Transverse colon (tissue), 4 donors: ENCODE results near the gene STX7. TPM values are rescaled to one million over a fixed set of nuclear protein-coding genes. Genes with fewer than 3 reads are reported as not detected.

Source experiments
- DNase-seq: peaks from one replicate; pipeline ENCODE4 v3.0.0-alpha.2; 2019
- H3K27ac ChIP-seq, 4 donors: fragments of 200-600 bp; sonication (generic); 2 replicates each; pipeline ENCODE4 v1.5.1; 2016 to 2018; ENCODE audit warnings: inconsistent platforms in 4 of 4
- H3K27me3 ChIP-seq: fragments of 200-600 bp; sonication (generic); 2 replicates; pipeline ENCODE4 v1.5.1; 2017; ENCODE audit warnings: inconsistent platforms
- H3K36me3 ChIP-seq, 4 donors: fragments of 200-600 bp; sonication (generic); 2 replicates each; pipeline ENCODE4 v1.5.1; 2017 to 2019; ENCODE audit warnings: inconsistent platforms in 4 of 4
- H3K4me1 ChIP-seq, 4 donors: fragments of 200-600 bp; sonication (generic); 2 replicates each; pipeline ENCODE4 v1.5.1; 2017 to 2020; ENCODE audit warnings: inconsistent platforms in 4 of 4
- H3K4me3 ChIP-seq, 4 donors: fragments of 200-600 bp; sonication (generic); 1 replicate in 1 of 4; 2 replicates in 3 of 4; pipeline versions ENCODE4 v1.5.1 to v1.6.1; 2017 to 2019; ENCODE audit warnings: inconsistent platforms in 4 of 4
- H3K9me3 ChIP-seq, 2 donors: fragments of 200-600 bp; sonication (generic); 2 replicates each; pipeline ENCODE4 v1.5.1; 2017 to 2019; ENCODE audit warnings: inconsistent platforms in 2 of 2
- CTCF ChIP-seq, 5 experiments: fragments of 200-600 bp in 3 of 5; fragments of 450-650 bp in 2 of 5; sonication (generic) in 3 of 5; IDR thresholded peaks; 1 replicate in 2 of 5; 2 replicates in 3 of 5; pipeline ENCODE4 v1.5.1; 2016 to 2017; ENCODE audit warnings: antibody characterized with exemption in 5 of 5, inconsistent platforms in 3 of 5, mild to moderate bottlenecking in 2 of 5, moderate library complexity in 1 of 5
- EP300 ChIP-seq: sonication (generic); formaldehyde crosslinking; IDR thresholded peaks from one replicate; pipeline ENCODE4 v1.6.1; 2017; ENCODE audit warnings: antibody characterized with exemption, low read depth
- POLR2A ChIP-seq: fragments of 450-650 bp; IDR thresholded peaks from one replicate; pipeline ENCODE4 v1.6.1; 2016; ENCODE audit warnings: antibody characterized with exemption, mild to moderate bottlenecking, moderate library complexity
- POLR2AphosphoS5 ChIP-seq, 3 donors: sonication (generic); formaldehyde crosslinking; IDR thresholded peaks; one replicate each; pipeline ENCODE4 v1.6.1; 2016; ENCODE audit warnings: antibody characterized with exemption in 3 of 3
- WGBS, 2 donors: methylation state at CpG; one replicate each; pipeline ENCODE4 v1.1.5; 2018; ENCODE audit warnings: low coverage in 1 of 2; 5-methylcytosine and 5-hydroxymethylcytosine counted together
- in situ Hi-C, 4 donors: fragments of 200-750 bp; cut with MboI; loops; one replicate each; pipeline versions ENCODE4 v1.15.0 to v1.15.1; 2017; ENCODE audit warnings: low sequenced_read_pairs in 3 of 4, low pct_ligation_motif_present in 1 of 4, low pct_unique_long_range_greater_than_20kb in 1 of 4
- intact Hi-C: fragments of 100-400 bp; cut with DNase I; formaldehyde crosslinking; loops from one replicate; pipeline ENCODE4 v1.15.1; 2023; ENCODE audit warnings: low total_unique reads
- total RNA-seq, 4 donors: library from RNA; depleted of rRNA; stranded (reverse); fragments of >200 nt; gene quantifications; one replicate each; pipeline ENCODE4 v1.1.0, GENCODE V29; 2016

STX7 gene
- total RNA-seq, 4 donors from 2014 or later = 9.0 to 50.9 (median 40.8) TPM

GRCh38 chr6:132459605-132459952 is 53.3 kb downstream of the STX7 start:
- H3K27me3 ChIP-seq = no peaks in the 10 kb centered on the region
- peaks cover 0 to 64% (median 19%) of the 10 kb centered on the region in 4 donors for H3K36me3 ChIP-seq
- WGBS, 2 donors = 86 to 89% methylated on average over 3 of the region's 3 CpGs
- intact Hi-C loops (no loop called here), in situ Hi-C loops (no loop called here)
- no peaks in the 10 kb centered on the region for H3K4me1 ChIP-seq
- DNase-seq = no peak
- no peaks in the 10 kb centered on the region for H3K9me3 ChIP-seq
- TF ChIP-seq POLR2A (no peak), EP300 (no peak), CTCF (IDR thresholded peaks at IDR 0.05) (no peak), POLR2AphosphoS5 (IDR thresholded peaks at IDR 0.05) (no peak)
- no peak overlapping the region for H3K27ac ChIP-seq
- no peak overlapping the region for H3K4me3 ChIP-seq

GRCh38 chr6:132458887-132459604 is 53.9 kb downstream of the STX7 start:
- no peak overlapping the region for H3K27ac ChIP-seq
- intact Hi-C loops (no loop called here), in situ Hi-C loops (no loop called here)
- DNase-seq = no peak
- WGBS, 2 donors = 93 to 96% methylated on average over 6 of the region's 6 CpGs
- no peak for TF ChIP-seq POLR2A
- no peak for TF ChIP-seq EP300
- no peak for TF ChIP-seq POLR2AphosphoS5 (IDR thresholded peaks at IDR 0.05)
- TF ChIP-seq CTCF (IDR thresholded peaks at IDR 0.05) = no peak
- peaks cover 0 to 64% (median 19%) of the 10 kb centered on the region in 4 donors for H3K36me3 ChIP-seq
- H3K9me3 ChIP-seq = no peaks in the 10 kb centered on the region
- no peak overlapping the region for H3K4me3 ChIP-seq
- H3K27me3 ChIP-seq = no peaks in the 10 kb centered on the region
- no peaks in the 10 kb centered on the region for H3K4me1 ChIP-seq

- TF ChIP-seq POLR2AphosphoS5 (IDR thresholded peaks at IDR 0.05) (no peak), EP300 (no peak), POLR2A (no peak), CTCF (IDR thresholded peaks at IDR 0.05) (no peak)
- 67 to 70% methylated on average over 2 to 4 of the region's 4 CpGs for WGBS, 2 donors
- H3K27me3 ChIP-seq = no peaks in the 10 kb centered on the region
- H3K4me1 ChIP-seq = no peaks in the 10 kb centered on the region
- in situ Hi-C loops (no loop called here), intact Hi-C loops (no loop called here)
- H3K27ac ChIP-seq = no peak overlapping the region
- H3K4me3 ChIP-seq = no peak overlapping the region
- H3K36me3 ChIP-seq = peaks cover 0 to 50% (median 16%) of the 10 kb centered on the region in 4 donors
- DNase-seq = peak; percentile 20
- H3K9me3 ChIP-seq = no peaks in the 10 kb centered on the region
Observed at GRCh38 chr6:132456700-132457143, 56.2 kb downstream of the STX7 start.

- H3K4me3 ChIP-seq = no peak overlapping the region
- H3K36me3 ChIP-seq = peaks cover 0 to 7% (median 3%) of the 10 kb centered on the region in 4 donors
- intact Hi-C loops (no loop called here), in situ Hi-C loops (no loop called here)
- H3K4me1 ChIP-seq = no peaks in the 10 kb centered on the region
- TF ChIP-seq EP300 = no peak
- TF ChIP-seq POLR2AphosphoS5 (IDR thresholded peaks at IDR 0.05) = no peak
- no peak for TF ChIP-seq CTCF (IDR thresholded peaks at IDR 0.05)
- TF ChIP-seq POLR2A = no peak
- H3K27me3 ChIP-seq = no peaks in the 10 kb centered on the region
- 93 to 96% methylated on average over 5 of the region's 5 CpGs for WGBS, 2 donors
- no peak overlapping the region for H3K27ac ChIP-seq
- peaks cover 9 to 13% of the 10 kb centered on the region in 2 donors for H3K9me3 ChIP-seq
- DNase-seq = no peak
Observed at GRCh38 chr6:132446855-132447241, 66.1 kb downstream of the STX7 start.
